Cardiac fibroblast (primary cell): ENCODE measurements around the gene SSC4D.
A peak's percentile ranks its signal among the peaks of the same experiment; 100 is the strongest.

Source experiments
- DNase-seq, 2 donors: peaks; one replicate each; pipeline versions ENCODE4 v3.0.0 to v3.0.0-alpha.2; 2010; ENCODE audit warnings: low read depth in 2 of 2
- H3K4me3 ChIP-seq, 2 donors: replicated peaks in 1 of 2; 1 replicate in 1 of 2; 2 replicates in 1 of 2; pipeline ENCODE4 v1.5.1; 2011; ENCODE audit warnings: low read depth in 2 of 2, low read length in 2 of 2, mild to moderate bottlenecking in 2 of 2, moderate library complexity in 1 of 2
- TF ChIP-seq, protein P1 (sequence below): IDR thresholded peaks from one replicate; pipeline ENCODE4 v1.5.1; 2011; ENCODE audit warnings: low read depth, mild to moderate bottlenecking, low read length, inconsistent platforms

Gene SSC4D

DNA sequence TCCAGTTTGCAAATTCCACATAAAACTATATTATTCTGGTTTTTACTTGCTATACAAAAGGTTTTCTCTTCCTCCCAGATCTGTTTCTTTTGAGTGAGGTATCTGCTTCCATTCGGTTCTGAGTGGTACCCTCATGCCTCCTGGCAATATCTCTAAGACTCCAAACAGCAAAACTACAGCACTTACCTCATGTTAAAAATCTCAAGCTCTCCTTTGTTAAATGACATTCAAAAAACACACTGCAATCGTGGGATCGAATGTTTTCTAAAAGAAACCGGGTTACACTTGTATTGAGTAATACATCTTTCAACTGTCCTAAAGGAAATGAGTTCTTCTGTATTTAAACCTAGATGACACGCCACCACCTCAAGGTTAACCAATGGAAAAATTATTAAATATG lies 61.8 kb downstream of the SSC4D start:
- no peak overlapping the region for H3K4me3 ChIP-seq
- TF ChIP-seq, protein P1, sequence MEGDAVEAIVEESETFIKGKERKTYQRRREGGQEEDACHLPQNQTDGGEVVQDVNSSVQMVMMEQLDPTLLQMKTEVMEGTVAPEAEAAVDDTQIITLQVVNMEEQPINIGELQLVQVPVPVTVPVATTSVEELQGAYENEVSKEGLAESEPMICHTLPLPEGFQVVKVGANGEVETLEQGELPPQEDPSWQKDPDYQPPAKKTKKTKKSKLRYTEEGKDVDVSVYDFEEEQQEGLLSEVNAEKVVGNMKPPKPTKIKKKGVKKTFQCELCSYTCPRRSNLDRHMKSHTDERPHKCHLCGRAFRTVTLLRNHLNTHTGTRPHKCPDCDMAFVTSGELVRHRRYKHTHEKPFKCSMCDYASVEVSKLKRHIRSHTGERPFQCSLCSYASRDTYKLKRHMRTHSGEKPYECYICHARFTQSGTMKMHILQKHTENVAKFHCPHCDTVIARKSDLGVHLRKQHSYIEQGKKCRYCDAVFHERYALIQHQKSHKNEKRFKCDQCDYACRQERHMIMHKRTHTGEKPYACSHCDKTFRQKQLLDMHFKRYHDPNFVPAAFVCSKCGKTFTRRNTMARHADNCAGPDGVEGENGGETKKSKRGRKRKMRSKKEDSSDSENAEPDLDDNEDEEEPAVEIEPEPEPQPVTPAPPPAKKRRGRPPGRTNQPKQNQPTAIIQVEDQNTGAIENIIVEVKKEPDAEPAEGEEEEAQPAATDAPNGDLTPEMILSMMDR, result no peak
- DNase-seq, result no peak

DNA sequence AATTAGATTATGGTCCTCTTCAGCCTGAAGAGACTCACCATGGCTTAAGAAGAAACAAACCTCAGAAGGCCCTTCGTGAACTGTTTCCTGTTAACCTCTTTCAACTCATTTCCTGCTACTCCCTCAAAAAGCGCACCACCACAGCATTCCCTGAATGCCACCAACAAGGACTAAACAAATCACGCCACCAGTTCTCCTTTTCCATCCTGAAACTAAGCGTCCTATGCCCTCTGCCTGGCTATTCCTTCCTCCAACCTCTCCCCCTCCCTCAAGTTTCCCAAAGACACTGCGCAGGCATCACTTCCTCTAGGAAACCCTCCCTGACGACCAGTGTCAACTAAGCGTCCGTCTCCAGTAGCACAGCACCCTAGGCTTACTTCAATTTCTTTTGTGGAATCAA lies 62.7 kb downstream of the SSC4D start:
- TF ChIP-seq, protein P1, result no peak
- no peak overlapping the region for H3K4me3 ChIP-seq
- DNase-seq, result no peak

DNA sequence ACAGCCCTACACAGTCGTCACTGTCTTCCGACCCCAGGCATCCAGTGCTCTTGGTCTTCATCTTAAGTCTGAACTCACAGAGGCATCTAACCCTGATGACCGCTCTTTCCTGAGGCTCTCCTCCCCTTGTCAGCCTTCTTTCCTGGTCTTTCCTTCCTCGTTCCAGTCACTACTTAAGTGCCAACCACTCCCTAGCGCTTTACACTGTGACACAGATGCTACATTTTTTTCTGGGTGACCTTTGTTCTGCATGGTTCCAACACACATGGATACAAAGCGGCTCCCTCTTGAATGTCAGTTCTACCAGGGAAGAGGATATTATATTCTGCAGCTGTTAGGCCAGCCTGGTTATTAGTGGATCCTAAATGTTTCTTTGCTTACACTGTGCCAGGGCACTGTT lies 63.4 kb downstream of the SSC4D start:
- DNase-seq, result no peak
- no peak overlapping the region for H3K4me3 ChIP-seq
- TF ChIP-seq, protein P1, result no peak

DNA sequence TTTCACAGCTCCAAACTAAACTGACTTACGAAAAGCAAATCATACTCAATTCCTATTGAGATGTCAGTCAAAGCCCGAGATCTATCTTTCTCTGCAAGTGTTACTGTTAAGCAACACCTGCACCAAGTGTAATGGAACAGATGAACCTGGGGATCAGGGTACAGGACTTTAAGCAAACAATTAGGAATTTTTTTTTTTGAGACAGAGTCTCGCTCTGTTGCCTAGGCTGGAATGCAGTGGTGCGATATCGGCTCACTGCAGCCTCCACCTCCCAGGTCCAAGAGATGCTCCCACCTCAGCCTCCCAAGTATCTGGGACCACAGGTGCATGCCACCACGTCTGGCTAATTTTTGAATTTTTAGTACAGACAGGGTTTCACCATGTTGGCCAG lies 65.6 kb downstream of the SSC4D start:
- no peak overlapping the region for H3K4me3 ChIP-seq
- no peak for DNase-seq
- TF ChIP-seq, protein P1, result no peak

DNA sequence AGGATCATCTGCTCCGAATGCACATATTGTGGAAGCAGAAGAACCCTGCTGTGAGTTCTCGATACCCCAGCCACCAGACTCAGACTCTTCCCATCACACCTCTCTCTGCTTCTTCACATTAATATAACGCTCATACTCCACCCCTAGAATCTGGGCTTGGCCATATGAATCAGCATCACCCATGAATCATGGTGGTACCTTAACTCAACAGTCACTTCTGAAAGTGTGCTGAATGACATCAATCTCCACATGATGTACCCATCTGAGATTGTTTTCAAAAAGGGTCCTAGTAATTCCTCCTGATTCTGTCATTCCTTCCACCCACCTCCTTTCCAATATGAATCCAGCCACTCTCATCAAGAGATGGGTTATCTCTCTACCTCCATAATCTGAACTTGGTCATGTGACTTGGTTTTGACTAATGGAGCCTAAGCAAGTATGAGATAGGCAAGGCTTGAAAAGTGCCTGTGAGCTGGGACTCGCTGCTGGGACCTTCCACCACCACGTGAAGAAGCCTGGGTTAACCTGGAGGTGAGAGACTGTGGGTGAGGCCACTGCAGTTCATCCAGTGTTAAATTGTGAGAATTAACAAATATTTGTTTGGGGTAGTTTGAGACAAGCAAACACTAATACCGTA lies 66.1 kb downstream of the SSC4D start:
- no peak overlapping the region for H3K4me3 ChIP-seq
- TF ChIP-seq, protein P1, result no peak
- DNase-seq, result no peak

DNA sequence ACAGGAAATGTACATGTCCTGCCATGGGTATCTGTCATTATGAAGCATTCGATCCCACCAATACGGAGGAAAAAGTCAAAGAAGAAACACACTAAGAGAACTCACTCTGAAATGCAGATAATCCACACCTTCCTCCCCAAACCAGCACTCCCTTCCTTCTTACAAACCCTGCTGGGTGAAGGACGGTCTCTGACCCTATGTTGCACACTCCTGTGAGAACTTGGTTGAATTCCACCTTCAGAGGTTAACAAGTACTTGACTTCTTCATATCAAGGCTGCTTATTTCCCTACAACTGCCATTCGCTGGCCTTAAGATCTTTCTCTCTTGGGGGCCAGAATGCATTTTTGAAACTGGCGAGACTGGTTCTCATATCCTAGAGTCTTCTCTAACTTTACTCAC lies 67.3 kb downstream of the SSC4D start:
- H3K4me3 ChIP-seq, result no peak overlapping the region
- TF ChIP-seq, protein P1, result no peak
- DNase-seq, result no peak

DNA sequence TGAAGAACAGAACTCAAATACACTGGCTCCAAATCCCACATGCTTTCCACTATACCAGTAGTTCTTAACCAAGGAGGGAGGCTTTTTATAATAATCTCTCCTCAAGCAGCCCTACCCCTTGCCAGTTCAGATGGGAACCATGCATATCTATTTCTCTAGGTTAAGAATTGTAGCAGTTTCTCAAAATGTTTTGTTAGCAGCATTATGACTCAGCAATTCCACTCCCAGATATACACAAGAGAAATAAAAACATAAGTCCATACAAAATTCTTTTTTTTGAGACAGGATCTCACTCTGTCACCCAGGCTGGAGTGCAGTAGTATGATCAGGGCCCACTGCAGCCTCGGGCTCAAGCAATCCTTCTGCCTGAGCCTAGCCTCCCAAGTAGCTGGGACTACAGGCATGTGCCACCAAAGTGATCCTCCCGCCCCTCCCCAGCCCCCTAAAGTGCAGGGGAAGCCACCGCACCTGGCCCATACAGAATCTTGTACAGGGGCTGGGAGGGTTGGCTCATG lies 68.8 kb downstream of the SSC4D start:
- TF ChIP-seq, protein P1, result no peak
- peak; percentile 83 to 86 for DNase-seq
- no peak overlapping the region for H3K4me3 ChIP-seq
